Renal cortex interstitium (tissue), 11 donors: ENCODE data around the gene SLAMF7. TPM values are rescaled to one million over a fixed set of nuclear protein-coding genes. Genes with fewer than 3 reads are reported as not detected.

Source experiments
- DNase-seq, 11 donors: peaks; one replicate each; pipeline ENCODE4 v3.0.0-alpha.2; 2013; ENCODE audit warnings: low read depth in 9 of 11, low spot score in 4 of 11; ENCODE audit errors: extremely low read depth in 1 of 11
- polyA plus RNA-seq, 3 donors: library from polyadenylated mRNA; unstranded; fragments of 120-200 nt; gene quantifications; one replicate each; pipeline ENCODE4 v1.2.1, GENCODE V29; 2013; ENCODE audit not compliant: insufficient read length in 3 of 3

The SLAMF7 gene
- polyA plus RNA-seq, 3 donors = 0.33 to 0.40 (median 0.33) TPM

DNA sequence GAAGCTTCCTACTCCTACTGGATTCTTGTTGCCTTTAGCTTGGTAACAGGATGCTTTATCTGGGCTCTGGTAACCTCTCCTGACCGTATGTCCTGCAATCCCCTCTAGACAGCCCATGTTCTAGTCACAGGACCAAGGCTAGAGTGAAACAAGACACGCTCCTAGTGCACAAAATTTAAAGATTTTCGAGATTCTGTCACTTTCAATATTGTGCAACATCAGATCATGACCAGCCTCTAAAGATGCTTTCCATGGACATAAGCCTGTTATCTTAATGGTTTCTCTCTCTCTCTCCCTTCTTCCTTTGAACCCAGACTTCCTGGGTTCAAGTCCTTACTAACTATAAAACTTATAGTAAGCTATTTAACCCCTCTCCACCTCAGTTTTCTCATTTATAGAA, 55.3 kb downstream of the SLAMF7 start:
- no peak for DNase-seq

DNA sequence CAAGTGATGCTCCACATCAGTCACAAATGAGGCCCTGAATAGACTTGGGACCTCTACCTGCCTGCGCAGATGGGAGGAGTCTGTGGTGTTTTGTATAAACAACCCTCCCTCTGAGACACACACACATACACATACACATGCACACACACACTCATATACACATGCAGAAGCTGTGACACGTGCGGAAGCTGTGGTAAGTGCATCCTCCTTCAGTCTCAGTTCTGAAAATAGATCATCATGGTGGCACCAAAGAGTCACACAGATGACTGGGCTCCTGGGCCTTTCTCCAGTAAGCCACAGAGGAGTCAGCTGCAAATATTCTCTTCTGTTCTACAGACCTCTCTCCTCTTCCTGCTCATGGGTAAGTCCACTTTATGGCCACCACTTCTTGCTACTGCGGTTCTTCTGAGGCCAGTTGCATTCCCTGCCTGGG, 56.9 kb downstream of the SLAMF7 start, which contains the start of gene LY9:
Gene LY9, plus strand, starts transcription at position 224 of the 433 bp plus-strand sequence. Its CDS starts 14 bp downstream, at position 238.
- no peak for DNase-seq

DNA sequence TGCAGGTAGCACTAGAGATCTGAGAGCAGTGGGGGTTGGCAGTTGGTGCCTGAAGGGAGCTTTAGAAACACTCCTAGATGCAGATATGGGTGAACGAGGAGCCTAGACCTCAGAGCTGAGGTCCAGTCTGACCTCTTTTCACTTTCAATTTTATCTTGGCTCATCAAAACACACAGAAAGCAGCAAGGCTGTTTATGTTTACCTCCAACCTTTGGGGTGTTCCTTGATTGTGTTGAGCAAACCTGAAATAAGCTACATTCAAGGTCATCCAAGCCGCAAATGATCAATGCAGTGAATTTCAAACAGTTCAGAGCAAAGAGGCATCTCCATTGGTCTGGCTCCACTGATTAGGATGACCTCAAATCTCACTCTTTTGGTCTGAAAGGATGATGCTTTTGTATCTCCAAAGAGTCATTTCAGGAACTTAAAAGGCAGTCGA, 58.2 kb downstream of the SLAMF7 start:
- DNase-seq = no peak

DNA sequence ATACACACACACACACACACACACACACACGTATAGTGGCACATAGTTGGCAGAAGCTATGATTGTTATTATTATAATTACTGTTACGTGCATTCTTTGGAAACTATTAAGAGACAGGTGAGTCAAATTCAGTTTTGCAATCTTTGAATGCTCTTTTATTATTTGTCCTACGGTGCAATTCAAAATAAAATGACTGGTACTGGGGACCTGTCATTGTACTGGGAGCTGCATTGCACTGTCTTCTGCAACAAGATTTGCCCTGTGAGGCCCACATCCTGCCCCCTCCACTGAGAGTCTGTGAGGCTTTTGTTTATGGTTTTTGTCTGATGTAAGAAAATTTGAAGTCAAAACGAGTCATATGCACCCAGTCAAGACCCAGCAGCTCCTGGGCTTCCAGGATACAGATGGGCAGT, 58.8 kb downstream of the SLAMF7 start:
- DNase-seq = no peak

DNA sequence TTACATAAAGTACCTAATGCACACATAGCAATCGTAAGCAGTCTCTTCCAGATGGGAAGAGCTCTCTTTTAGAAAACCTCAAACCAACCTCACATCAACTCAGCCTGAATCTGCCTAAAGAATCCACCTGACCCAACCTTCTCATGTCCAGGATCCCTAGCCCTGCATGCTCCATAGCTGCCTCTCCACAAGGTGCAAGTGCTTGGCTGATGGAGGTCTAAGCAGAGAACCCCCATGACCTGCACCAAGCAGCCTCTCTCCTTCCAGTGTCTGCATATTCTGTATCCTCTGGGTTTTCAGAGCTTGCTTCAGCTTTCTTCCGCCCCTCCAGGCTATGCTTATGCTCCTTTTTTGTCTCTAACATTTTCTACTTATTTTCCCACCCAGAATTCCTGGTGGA, 59.4 kb downstream of the SLAMF7 start:
- DNase-seq = no peak

DNA sequence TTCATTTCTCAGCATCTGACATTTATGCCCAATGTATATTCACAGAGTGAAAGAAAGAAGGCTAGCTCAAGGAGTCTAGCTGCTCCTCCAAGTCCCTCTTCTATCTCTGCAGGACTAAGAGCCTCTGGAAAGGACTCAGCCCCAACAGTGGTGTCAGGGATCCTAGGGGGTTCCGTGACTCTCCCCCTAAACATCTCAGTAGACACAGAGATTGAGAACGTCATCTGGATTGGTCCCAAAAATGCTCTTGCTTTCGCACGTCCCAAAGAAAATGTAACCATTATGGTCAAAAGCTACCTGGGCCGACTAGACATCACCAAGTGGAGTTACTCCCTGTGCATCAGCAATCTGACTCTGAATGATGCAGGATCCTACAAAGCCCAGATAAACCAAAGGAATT, 60.6 kb downstream of the SLAMF7 start:
- DNase-seq = no peak

DNA sequence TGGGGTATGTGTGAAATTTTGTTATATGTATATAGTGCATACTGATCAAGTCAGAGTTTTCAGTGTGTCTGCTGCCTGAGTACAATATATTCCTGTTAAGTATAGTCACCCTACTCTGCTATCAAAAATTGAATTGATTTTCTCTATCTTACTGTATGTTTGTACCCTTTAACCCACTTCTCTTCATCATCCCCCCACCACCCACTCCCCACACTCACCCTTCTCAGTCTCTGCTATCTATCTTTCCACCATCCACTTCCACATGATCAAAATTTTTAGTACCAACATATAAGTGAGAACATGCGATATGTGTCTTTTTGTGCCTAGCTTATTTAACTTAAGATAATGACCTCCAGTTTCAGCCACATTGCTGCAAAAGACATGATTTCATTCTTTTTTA, 61.1 kb downstream of the SLAMF7 start:
- no peak for DNase-seq

DNA sequence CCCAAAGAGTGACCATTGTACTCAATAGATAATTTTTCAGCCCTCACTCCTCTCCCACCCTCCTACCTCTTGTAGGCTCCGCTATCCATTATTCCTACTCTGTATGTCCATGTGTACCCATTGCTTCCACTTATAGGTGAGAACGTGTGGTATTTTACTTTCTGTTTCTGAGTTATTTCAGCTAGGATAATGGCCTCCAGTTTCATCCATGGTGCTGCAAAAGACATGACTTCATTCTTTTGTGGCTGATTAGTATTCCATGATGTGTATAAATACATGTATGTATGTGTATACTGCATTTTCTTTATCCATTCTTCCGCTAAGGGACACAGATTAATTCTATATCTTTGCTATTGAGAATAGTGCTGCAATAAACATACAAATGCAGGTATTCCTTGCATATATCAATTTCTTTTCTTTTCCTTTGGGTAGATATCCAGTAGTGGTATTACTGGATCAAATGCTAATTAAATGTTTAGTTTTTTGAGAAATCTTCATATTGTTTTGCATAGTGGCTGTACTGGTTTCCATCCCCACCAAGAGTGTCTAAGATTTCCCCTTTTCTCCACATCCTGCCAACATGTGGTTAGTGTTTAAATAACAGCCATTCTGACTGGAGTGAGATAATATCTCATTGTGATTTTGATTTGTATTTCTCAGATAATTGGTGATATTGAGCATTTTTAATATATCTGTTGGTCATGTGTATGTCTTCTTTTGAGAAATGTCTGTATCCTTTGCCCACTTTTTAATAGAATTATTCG, 61.8 kb downstream of the SLAMF7 start:
- no peak for DNase-seq

DNA sequence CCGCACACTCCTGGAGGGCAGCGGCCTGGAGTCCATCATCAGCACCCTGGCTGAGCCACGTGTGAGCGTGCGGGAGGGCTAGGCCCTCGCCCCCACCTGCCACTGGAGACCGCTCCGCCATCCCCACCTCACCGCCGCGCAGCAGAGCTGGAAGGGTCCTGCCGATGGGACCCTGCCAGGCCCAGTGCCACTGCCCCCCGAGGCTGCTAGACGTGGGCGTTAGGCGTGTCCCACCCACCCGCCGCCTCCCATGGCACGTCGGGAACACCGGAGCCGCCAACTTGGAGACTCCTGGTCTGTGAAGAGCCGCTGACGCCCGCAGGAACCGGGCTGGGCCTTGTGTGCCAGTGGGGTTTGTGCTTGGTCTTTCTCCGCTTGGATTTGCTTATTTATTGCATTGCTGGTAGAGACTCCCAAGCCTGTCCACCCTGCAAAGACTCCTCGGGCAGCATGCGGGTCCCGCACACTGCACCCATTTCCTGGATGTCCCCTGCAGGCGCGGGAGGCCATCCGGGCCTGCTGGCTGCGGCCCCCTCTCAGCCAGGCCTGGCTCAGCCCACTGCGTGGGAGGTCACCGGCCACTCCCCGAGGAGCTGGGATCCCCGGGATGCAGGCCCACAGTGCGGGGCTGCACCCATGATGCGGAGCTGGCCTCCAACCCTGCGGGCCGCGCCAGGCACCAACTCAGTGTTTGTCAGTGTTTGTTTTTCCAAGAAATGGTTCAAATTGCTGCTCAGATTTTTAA, 63.0 kb downstream of the SLAMF7 start:
- no peak for DNase-seq

Other genes starting within 250 kb of the SLAMF7 start
- under 1 TPM; 0.04 to 0.11 (median 0.11) TPM for gene SLAMF6, start 216.0 kb upstream of the SLAMF7 start, polyA plus RNA-seq
- gene CD84, start 159.8 kb upstream of the SLAMF7 start, polyA plus RNA-seq = 1 to 10 TPM in 2 of 3 donors, under 1 TPM in 1; 0.85 to 1.3 (median 1.2) TPM
- gene SLAMF1, start 92.2 kb upstream of the SLAMF7 start, polyA plus RNA-seq = under 1 TPM; 0.04 to 0.19 (median 0.09) TPM
- gene CD48, start 27.4 kb upstream of the SLAMF7 start, polyA plus RNA-seq = 1 to 10 TPM; 1.4 to 1.7 (median 1.5) TPM
- gene LY9, start 56.9 kb downstream of the SLAMF7 start, polyA plus RNA-seq = under 1 TPM; 0.08 to 0.13 (median 0.11) TPM
- under 1 TPM; 0.20 to 0.36 (median 0.32) TPM for gene CD244, start 123.6 kb downstream of the SLAMF7 start, polyA plus RNA-seq
- gene ITLN1, start 145.9 kb downstream of the SLAMF7 start, polyA plus RNA-seq = 1 to 10 TPM in 2 of 3 donors, under 1 TPM in 1; 0.67 to 3.3 (median 1.5) TPM
- under 1 TPM in 1 of 3 donors, not detected in 2; 0.29 TPM for gene ITLN2, start 215.6 kb downstream of the SLAMF7 start, polyA plus RNA-seq